Choroid plexus epithelial cell (primary cell): Measurements from ENCODE around the gene CSMD2.

Source experiments
- DNase-seq: peaks from one replicate; pipeline ENCODE4 v3.0.0-alpha.2; 2010; ENCODE audit warnings: low read depth
- H3K4me3 ChIP-seq: 2 replicates; pipeline ENCODE4 v1.5.1; 2011; ENCODE audit warnings: low read depth, mild to moderate bottlenecking, control low read depth, low read length, moderate library complexity
- TF ChIP-seq, protein P1 (sequence below): conservative IDR thresholded peaks from 2 replicates; pipeline ENCODE4 v1.5.1; 2011; ENCODE audit warnings: low read depth, mild to moderate bottlenecking, control low read depth, inconsistent platforms, low read length, moderate library complexity

The CSMD2 gene

DNA sequence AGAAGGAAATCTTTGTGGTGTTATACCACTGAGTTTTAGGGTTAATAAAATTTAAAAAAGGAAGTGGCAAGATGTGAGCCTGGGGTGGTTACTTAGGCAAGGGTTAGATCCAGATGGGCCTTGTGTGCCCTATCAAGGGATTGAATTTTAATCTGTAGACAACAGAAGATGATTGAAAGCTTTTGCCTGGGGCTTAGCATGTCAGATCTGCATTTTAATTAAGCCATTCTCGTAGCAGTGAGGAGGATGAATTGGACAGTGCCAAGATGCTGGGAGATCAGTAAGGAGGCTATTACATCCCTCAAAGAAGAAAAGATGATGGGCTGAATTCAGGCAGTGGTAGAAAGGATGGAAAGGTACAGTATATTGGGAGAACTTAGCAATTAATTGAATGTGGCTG, 258.9 kb downstream of the CSMD2 start:
- TF ChIP-seq, protein P1, sequence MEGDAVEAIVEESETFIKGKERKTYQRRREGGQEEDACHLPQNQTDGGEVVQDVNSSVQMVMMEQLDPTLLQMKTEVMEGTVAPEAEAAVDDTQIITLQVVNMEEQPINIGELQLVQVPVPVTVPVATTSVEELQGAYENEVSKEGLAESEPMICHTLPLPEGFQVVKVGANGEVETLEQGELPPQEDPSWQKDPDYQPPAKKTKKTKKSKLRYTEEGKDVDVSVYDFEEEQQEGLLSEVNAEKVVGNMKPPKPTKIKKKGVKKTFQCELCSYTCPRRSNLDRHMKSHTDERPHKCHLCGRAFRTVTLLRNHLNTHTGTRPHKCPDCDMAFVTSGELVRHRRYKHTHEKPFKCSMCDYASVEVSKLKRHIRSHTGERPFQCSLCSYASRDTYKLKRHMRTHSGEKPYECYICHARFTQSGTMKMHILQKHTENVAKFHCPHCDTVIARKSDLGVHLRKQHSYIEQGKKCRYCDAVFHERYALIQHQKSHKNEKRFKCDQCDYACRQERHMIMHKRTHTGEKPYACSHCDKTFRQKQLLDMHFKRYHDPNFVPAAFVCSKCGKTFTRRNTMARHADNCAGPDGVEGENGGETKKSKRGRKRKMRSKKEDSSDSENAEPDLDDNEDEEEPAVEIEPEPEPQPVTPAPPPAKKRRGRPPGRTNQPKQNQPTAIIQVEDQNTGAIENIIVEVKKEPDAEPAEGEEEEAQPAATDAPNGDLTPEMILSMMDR = no peak
- H3K4me3 ChIP-seq = no peak overlapping the region
- DNase-seq = no peak

DNA sequence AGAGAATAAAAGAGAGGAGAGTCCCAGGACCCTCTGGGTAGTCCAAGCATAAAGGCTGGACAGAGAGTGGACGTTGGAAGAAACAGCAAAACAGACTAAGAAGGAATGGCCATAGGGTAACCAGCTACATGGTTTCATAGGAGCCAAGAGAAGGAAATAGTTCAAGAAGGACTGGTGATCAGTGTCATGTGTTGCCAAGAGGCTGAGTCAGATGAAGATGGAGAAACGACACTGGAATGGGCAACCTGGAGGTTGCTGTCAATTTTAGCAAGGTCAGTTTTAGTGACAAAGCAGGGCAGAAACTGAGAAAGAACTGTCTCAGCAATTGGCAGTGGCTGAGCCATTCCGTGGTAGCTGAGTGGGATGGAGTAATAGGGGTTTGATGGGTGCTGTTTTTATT, 259.8 kb downstream of the CSMD2 start:
- H3K4me3 ChIP-seq = no peak overlapping the region
- no peak for DNase-seq
- TF ChIP-seq, protein P1 = no peak

DNA sequence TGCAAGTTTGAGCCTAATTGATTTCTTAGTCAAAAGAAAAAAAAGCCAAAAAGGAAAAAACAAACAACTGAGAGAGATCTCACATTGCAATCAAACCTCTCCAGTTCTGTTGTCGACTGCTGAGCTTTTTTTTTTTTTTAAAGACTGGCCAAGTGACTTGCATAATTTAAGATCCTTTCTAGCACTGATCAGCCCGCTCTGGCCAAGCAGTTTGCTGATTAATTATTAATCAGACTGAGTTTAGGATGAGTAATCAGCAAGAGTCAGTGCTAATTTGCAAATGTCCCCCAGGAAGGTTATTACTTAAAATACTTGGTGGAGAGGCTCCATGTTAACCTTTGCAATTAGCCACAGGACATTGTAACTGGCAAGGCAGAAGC, 261.8 kb downstream of the CSMD2 start:
- no peak overlapping the region for H3K4me3 ChIP-seq
- TF ChIP-seq, protein P1 = no peak
- no peak for DNase-seq

DNA sequence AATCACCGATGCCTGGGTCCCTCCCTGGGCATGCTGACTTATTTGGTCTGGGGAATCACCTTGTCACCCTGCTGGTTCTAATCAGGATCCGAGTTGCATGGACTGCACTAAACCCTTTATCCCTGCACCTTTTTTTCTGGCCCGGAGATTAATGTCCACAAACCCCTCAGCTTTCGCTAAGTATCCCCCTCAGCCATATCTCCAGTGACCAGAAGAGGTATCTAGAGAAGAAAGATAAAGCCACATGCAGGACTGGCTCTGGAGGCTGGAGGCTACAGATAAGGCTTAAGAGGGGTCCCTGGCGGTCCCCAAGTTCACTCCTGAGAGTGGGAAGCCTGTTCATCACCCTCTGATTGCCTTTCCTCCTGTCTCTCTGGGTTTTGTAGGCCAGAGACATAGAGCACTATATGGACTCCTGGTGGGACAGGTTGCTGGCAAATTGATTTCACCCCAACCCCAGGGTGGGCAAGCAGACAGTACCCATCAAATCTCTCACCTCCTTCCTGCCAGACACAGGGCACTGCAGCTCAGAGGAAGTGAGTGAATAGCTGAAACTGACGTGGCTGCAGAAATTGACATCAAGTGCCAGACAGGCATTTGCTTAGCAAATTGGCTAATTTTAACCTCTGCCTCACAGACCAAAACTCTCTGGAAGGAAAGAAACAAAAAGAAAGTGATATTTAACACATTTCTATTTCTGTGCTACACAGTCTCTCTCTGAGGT, 262.4 kb downstream of the CSMD2 start:
- TF ChIP-seq, protein P1 = no peak
- DNase-seq = no peak

DNA sequence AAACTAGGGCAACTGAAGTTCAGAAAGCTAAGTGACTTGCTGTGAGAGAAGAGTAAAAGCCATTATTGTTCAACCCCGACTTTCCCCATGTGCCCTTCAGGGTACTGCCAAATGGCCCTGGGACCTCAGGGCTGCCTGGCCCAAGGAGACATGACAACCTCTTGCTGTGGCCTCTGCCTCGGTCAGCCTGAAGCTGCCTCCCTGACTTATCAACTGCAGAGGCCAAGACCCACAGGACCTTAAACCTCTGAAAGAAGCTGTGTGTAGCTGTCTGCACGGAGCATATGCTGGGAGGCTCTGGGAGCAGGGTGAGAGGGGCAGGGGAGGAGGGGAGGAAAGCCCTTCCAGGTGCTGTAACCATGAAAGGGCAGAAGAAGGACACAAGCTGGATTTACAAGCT, 265.3 kb downstream of the CSMD2 start:
- TF ChIP-seq, protein P1 = no peak
- no peak overlapping the region for H3K4me3 ChIP-seq

More for the DNA sequence above, 262.4 kb downstream of the CSMD2 start:
- H3K4me3 ChIP-seq = no peak overlapping the region

DNA sequence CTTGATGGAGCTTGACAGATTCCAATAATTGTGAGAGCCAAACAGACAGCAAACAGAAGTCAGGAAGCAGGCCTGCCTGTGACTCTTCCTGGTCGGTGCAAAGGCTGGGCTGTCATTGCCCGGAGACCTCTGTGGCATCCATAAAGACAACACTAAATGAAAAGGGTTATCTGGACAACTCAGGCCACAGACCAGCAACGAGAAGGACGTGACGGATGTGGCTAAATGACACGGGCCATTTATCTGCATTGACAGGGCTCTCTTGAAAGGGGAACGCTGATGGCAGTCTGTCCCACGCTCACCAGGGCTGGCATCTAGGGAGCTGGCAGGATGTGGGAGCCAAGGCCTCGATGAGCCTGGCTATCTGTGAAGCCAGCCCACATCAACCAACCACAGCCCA, 266.1 kb downstream of the CSMD2 start:
- TF ChIP-seq, protein P1 = no peak
- no peak for DNase-seq
- H3K4me3 ChIP-seq = no peak overlapping the region

More for the DNA sequence above, 265.3 kb downstream of the CSMD2 start:
- no peak for DNase-seq

DNA sequence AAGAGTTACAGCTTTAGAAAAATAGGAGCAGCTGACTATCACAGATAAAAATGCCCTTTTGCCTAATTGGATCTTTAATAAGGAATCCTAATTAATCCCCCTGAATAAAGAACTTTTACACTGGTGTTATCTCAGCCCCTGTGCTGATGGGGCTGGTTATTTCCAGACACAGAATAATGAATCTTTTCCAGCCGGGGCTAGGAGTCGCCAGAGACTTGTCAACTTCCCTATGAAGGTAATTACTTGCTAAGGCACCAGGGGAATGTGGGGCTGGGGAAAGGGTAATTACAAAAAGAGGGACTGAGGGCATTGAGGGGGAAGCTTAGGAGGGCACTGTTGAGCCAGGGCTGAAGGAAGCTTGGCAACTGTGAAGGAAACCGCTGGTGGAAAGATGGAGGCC, 266.6 kb downstream of the CSMD2 start:
- H3K4me3 ChIP-seq = no peak overlapping the region
- TF ChIP-seq, protein P1 = no peak
- DNase-seq = no peak
